Stimulated activated naive CD8-positive, alpha-beta T cell treated with anti-CD3 and anti-CD28 coated beads, Interleukin-15, Interleukin-2, amounts not matched to agents 100 ng/mL and 50 ng/mL, for 24 hours (primary cell): ENCODE measurements around the gene PRR23E.

Experiments
- H3K27ac Mint-ChIP-seq: one replicate; pipeline ENCODE4 v1.8.0; 2021; ENCODE audit warnings: mild to moderate bottlenecking, mixed read lengths
- H3K27me3 Mint-ChIP-seq: one replicate; pipeline ENCODE4 v1.8.0; 2021; ENCODE audit warnings: mixed read lengths
- H3K36me3 Mint-ChIP-seq: one replicate; pipeline ENCODE4 v1.8.0; 2021; ENCODE audit warnings: low read depth, mixed read lengths
- H3K4me1 Mint-ChIP-seq: one replicate; pipeline ENCODE4 v1.8.0; 2021; ENCODE audit warnings: low read depth, mixed read lengths
- H3K4me3 Mint-ChIP-seq: one replicate; pipeline ENCODE4 v1.8.0; 2021; ENCODE audit warnings: mild to moderate bottlenecking, mixed read lengths
- H3K9me3 Mint-ChIP-seq: one replicate; pipeline ENCODE4 v1.8.0; 2021; ENCODE audit warnings: mixed read lengths

The PRR23E gene

DNA sequence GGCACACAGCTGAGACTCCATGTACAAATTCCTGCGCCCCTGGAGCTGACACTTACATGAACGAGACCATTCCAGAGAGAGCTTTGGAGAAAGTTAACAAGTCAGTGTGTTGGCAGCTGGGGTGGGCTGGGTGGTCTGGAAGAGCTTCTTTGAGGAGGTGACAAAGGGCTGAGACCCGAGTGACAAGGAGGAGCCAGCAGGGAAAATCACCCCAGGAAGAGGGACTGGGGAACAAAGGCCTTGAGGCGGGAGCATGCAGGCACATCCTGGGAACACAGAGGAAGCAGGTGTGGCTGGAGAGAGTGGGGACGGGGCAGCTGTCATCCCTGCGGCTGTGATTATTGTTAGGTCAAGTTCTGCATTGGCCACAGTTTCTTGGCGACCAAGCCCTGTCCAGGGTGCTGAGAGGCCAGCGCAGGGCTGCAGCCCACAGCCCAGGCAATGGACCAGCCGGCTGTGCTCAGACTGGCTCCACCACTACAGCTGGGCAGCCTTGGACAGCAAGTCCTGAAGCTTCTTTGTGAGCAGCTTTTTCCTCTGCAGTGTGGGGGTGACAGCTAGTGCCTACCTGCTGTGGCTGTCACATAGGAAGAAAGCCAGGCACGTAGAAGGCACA is 34.2 kb upstream of the PRR23E start:
- no peaks in the 10 kb centered on the region for H3K9me3 Mint-ChIP-seq
- no peak overlapping the region for H3K4me3 Mint-ChIP-seq
- H3K27me3 Mint-ChIP-seq: peaks cover 9% of the 10 kb centered on the region
- no peak overlapping the region for H3K27ac Mint-ChIP-seq
- H3K36me3 Mint-ChIP-seq: no peaks in the 10 kb centered on the region
- H3K4me1 Mint-ChIP-seq: no peaks in the 10 kb centered on the region

DNA sequence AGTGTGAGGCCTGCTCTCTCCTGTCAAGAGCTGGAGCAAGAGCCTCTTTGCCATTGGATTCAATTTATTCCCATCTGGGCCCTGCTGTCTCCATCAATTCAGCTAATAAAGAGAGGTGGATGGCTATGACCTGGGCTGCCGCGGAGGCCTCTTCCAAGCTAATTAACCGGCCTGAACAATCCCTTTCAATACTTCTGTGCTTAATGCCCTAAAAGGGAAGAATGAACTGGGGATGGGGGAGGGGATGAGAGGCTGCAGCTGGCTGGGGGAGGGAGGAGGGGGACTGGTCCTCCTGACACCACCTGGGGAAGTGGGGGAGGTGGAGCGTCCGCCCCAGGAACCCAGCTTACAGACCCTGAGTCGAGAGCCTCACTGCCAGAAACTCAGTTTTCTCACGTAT is 33.4 kb upstream of the PRR23E start:
- H3K4me1 Mint-ChIP-seq: no peaks in the 10 kb centered on the region
- no peak overlapping the region for H3K4me3 Mint-ChIP-seq
- peaks cover 9% of the 10 kb centered on the region for H3K27me3 Mint-ChIP-seq
- no peak overlapping the region for H3K27ac Mint-ChIP-seq
- H3K36me3 Mint-ChIP-seq: no peaks in the 10 kb centered on the region
- no peaks in the 10 kb centered on the region for H3K9me3 Mint-ChIP-seq

DNA sequence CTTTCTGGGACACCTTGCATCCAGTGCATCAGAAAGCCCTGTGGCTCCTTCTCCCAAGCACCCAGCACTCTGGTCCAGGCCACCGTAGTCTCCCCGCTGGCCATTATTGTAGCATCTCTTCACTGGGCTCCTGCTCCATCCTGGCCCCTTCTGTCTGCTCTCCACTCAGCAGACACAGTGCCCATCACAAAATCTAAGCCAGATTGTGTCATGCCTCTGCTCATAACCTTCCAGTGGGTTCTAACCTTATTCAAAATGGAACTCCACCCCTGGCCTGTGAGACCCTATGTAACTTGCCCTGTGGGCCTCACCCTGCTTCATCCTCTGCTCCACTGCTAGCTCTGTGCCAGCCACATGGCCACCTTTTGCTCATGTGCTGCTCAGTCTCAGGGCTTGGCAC is 31.7 kb upstream of the PRR23E start:
- Mint-ChIP-seq H3K4me1 (no peaks in the 10 kb centered on the region), H3K4me3 (no peak overlapping the region), H3K27ac (no peak overlapping the region)

DNA sequence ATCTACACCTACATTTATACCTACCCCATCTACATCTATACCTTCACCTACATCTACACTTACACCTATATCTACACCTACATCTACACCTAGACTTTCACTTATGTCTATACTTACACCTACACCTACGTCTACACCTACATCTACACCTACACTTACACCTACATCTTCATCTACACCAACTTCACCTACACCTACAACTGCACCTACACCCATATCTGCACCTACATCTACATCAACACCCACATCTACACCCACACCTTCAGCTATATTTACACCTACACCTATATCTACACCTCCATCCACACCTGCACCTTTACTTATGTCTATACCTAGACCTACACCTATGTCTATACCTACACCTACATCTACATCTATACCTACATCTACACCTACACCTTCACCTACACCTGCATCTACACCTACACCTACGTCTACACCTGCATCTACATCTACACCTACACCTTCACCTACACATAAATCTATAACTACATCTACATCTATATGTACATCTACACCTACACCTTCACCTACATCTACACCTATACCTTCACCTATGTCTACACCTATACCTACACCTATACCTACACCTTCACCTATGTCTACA is 30.9 kb upstream of the PRR23E start:
- Mint-ChIP-seq H3K4me3 (no peak overlapping the region), H3K4me1 (no peaks in the 10 kb centered on the region), H3K9me3 (no peaks in the 10 kb centered on the region), H3K36me3 (no peaks in the 10 kb centered on the region), H3K27ac (no peak overlapping the region), H3K27me3 (peaks cover 12% of the 10 kb centered on the region)

More for the DNA sequence above, 31.7 kb upstream of the PRR23E start:
- H3K9me3 Mint-ChIP-seq: no peaks in the 10 kb centered on the region
- no peaks in the 10 kb centered on the region for H3K36me3 Mint-ChIP-seq
- H3K27me3 Mint-ChIP-seq: peaks cover 12% of the 10 kb centered on the region

DNA sequence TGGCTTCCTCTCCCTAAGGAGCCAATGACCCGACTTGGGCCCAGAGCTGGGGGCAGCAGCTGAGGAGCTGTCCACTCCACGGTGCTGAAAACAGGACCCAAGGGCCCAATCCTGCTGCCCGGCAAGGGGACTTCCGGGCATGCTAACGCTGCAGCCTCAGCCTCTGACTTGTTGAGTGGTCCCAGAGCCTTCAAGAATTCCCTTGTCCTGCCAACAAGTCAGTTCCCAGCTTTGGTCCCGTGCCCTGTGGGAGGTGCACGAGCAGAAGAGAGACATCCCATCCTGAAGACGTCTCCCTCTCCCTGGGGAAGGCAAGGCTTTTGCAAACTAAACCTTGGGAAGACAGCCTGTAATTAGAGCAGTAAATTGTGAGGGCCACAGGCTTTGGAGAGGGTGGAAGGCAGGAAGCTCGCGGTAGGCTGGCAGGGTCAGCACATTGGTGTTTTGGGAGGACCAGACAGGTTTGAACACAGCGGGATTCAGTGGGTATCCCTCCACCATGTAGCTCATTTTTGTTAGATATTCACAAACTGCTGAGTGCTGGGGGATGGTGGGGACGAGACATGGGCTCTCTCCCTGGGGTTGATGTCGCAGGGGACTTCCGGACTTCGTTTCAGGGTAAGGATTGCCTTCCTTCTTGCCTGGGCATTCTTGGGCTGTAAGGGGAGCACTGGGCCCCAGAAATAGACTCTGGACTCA is 29.8 kb upstream of the PRR23E start:
- Mint-ChIP-seq H3K9me3 (no peaks in the 10 kb centered on the region), H3K27ac (no peak overlapping the region), H3K4me1 (no peaks in the 10 kb centered on the region), H3K4me3 (no peak overlapping the region), H3K27me3 (peaks cover 12% of the 10 kb centered on the region), H3K36me3 (no peaks in the 10 kb centered on the region)

DNA sequence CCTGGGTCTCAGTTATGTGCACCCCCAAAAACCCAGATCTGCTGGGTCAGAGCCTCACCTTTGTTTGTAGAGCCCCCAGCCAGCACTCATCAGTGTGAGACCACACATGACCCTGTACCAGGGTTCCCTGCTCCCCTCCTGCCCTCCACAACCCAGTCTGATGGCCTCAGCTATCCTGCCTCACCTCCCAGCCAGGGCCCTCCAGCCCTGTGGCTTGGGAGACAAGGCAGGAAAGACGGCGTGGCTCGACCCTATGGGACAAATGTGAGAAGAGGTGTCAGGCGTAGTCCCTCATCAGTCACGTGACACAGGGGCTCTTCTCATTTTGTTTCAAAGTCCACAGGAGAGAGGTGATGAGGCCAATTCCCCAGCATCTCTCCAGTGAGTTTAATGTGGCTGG is 28.3 kb upstream of the PRR23E start:
- Mint-ChIP-seq H3K4me1 (no peaks in the 10 kb centered on the region), H3K27ac (no peak overlapping the region), H3K36me3 (no peaks in the 10 kb centered on the region), H3K4me3 (no peak overlapping the region), H3K27me3 (peaks cover 9% of the 10 kb centered on the region), H3K9me3 (no peaks in the 10 kb centered on the region)

DNA sequence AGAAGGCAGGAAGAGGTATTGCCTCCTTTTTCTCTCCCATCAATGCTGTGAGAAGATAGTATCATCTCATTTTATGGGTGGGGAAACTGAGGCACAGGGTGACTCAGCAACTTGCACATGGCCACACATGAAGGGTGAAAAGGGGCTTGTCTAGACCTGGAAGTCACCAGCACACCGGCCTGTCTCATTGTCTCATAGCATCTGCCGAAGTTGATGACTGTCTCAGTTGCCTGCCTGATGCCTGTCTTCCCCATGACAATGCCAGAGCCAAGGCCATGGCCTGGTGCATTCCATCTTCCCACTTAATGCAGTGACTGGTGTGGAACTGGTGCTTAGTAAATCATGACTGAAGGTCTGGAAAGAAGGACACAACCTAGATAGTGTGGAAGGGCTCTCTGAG is 27.9 kb upstream of the PRR23E start:
- Mint-ChIP-seq H3K9me3 (no peaks in the 10 kb centered on the region), H3K4me3 (no peak overlapping the region), H3K27ac (no peak overlapping the region), H3K4me1 (no peaks in the 10 kb centered on the region), H3K36me3 (no peaks in the 10 kb centered on the region), H3K27me3 (peaks cover 13% of the 10 kb centered on the region)

DNA sequence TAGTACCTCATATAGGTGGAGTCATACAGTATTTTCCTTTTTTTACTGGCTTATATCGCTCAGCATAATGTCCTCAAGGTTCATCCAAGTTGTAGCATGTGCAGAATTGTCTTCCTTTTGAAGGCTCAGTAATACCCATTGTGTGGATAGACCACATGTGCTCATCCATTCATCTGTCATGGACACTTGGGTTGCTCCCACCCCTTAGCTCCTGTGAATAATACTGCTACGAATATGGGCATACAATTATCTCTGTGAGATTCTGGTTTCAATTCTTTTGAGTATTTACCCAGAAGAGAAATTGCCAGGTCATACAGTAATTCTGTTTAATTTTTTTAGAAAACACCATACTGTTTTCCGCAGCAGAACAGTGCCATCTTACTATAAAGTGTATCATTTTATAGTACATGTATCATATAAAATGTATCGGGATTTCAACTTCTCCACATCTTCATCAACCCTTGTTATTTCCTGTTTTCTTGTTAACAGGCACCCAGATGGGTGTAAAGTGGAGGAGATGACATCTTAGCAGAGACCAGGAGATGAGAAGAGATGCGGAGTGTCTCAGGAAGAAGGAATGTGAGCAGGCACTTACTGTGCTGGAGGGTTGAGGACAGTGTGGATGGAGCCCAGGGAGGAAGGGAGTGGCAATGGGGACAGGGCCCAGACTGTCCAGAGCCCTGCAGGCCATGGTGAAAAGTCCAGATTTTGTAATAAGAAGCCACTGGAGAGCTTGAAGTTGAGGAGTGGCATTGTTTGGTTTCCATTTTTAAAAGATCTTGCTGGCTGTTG is 27.0 kb upstream of the PRR23E start:
- no peaks in the 10 kb centered on the region for H3K4me1 Mint-ChIP-seq
- H3K4me3 Mint-ChIP-seq: no peak overlapping the region
- H3K27ac Mint-ChIP-seq: no peak overlapping the region
- H3K9me3 Mint-ChIP-seq: no peaks in the 10 kb centered on the region
- H3K27me3 Mint-ChIP-seq: peaks cover 12% of the 10 kb centered on the region
- H3K36me3 Mint-ChIP-seq: no peaks in the 10 kb centered on the region

DNA sequence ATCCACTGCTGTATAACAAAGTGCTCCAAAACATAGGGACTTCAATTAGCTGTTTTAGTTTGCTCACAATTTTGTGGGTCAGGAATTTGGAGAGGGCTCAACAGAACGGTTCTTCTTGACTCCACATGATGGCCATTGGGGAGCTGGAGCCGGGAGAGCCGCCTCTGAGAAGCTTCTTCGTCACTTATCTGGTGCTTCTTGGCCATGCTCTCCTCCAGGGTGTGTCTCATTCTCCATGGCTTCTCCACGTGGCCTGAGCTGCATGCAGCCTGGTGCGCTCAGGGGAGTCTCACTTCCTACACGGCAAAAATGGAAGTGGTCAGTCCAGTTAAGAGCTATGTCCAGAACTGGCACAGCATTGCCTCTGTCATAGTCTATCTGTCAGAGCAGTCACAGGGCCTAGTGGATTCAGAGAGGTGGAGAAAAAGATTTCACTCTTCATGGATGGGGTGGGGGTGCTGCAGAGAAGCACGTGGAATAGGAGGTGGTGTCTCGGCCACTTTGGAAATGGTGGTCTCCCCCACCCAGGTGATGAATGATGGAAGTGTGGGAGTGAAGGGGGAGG is 26.3 kb upstream of the PRR23E start:
- H3K27ac Mint-ChIP-seq: no peak overlapping the region
- H3K9me3 Mint-ChIP-seq: no peaks in the 10 kb centered on the region
- H3K36me3 Mint-ChIP-seq: no peaks in the 10 kb centered on the region
- no peaks in the 10 kb centered on the region for H3K4me1 Mint-ChIP-seq
- H3K4me3 Mint-ChIP-seq: no peak overlapping the region
- H3K27me3 Mint-ChIP-seq: peaks cover 11% of the 10 kb centered on the region

DNA sequence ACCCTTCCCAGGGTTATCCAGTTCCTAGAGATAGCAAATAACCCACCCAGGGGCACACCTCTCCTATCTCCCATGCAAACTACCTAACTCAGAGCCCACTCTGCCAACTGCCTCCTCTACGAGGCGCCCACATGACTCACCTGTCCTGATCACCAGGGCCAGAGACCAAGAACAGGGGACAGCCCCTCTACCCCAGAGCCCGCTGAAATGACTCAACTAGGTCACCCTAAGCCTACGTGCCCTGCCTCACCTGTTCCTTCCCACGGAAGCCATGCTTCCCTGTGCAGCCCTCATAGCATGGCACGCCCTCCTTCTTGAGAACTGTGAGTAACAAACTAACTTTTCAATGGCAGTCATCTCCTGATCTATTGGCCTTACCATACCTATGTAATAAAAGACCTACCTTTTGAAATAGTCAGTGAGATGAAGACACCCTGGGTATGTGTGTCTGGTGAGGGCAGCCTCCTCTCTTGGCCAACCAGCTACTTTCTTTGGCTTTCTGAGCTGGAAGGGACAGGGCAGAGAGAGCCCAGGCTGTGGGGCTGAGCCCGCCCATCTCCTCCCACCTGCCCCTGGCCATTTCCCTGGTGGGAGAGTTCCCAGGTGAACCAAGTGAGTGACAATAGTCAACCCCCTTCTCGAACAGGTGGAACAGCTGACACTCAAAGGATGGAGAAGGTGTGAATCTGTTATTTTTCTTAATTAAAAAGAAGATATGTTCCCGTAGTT is 25.5 kb upstream of the PRR23E start:
- H3K4me1 Mint-ChIP-seq: no peaks in the 10 kb centered on the region
- H3K27ac Mint-ChIP-seq: no peak overlapping the region
- H3K36me3 Mint-ChIP-seq: no peaks in the 10 kb centered on the region
- H3K9me3 Mint-ChIP-seq: no peaks in the 10 kb centered on the region
- H3K4me3 Mint-ChIP-seq: no peak overlapping the region
- H3K27me3 Mint-ChIP-seq: peaks cover 11% of the 10 kb centered on the region

DNA sequence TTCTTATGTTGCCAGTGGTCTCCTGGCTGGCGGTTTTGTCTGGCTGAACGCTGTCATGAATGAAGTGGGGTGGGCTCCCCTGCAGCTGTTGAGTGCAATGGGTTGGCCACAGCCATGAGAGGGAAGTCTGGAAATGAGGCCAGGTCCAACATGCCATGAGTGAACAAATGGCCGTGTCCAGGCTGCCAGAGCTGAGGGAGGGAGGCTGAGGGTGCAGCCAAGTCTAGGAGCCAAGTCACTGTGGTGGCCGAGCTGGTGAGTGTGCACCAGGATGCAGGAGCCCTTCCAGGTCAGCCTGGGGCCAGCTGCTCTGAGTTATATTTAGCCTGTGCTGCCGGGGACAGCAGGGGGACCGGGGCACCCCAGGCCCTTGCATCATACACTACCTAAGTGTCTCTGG is 24.7 kb upstream of the PRR23E start:
- no peaks in the 10 kb centered on the region for H3K4me1 Mint-ChIP-seq
- H3K27ac Mint-ChIP-seq: no peak overlapping the region
- no peaks in the 10 kb centered on the region for H3K9me3 Mint-ChIP-seq
- H3K27me3 Mint-ChIP-seq: peaks cover 11% of the 10 kb centered on the region
- no peaks in the 10 kb centered on the region for H3K36me3 Mint-ChIP-seq
- H3K4me3 Mint-ChIP-seq: no peak overlapping the region

DNA sequence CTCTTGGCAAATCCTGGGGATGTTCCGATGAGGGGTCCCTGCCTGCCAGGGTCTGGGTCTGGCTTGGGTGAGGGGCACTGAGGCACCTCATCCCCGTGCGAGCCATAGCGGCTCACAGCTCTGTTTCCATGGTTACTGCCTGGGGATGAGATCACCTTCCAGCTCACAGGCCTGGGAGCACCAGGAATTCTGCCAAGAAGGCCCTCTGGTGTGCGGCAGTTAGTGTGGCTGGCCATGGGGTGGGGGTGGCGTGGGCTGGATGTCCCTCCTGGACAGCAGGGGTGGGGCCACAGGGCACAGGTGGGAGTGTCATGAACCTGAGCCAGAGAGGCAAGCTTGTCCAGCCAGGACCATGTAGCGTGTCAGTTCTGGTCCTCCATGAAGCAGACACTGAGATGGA is 22.1 kb upstream of the PRR23E start:
- H3K27me3 Mint-ChIP-seq: peaks cover 15% of the 10 kb centered on the region
- H3K27ac Mint-ChIP-seq: no peak overlapping the region
- no peaks in the 10 kb centered on the region for H3K4me1 Mint-ChIP-seq
- no peaks in the 10 kb centered on the region for H3K9me3 Mint-ChIP-seq
- H3K36me3 Mint-ChIP-seq: no peaks in the 10 kb centered on the region
- no peak overlapping the region for H3K4me3 Mint-ChIP-seq

DNA sequence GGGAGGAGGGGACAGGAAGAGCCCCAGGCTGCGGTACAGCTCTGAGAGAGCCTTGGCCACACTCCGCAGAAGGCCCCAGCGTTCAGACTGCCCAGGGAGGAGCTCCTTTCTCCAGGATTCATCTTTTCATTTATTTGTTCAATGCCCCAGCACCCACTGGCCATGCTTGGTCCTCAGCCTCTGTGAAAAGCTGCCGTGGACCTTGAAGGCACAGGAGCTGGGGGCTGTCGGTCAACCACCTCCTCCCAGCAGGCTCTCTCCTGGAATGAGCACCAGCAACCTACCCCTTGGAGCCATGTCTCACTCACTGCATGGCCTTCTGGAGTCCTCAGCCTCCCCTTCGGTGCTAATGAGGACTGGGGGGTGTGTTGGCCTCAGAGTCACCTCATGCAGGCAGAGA is 21.6 kb upstream of the PRR23E start:
- Mint-ChIP-seq H3K27me3 (peaks cover 11% of the 10 kb centered on the region), H3K9me3 (no peaks in the 10 kb centered on the region), H3K4me1 (no peaks in the 10 kb centered on the region), H3K27ac (no peak overlapping the region), H3K36me3 (no peaks in the 10 kb centered on the region), H3K4me3 (no peak overlapping the region)

DNA sequence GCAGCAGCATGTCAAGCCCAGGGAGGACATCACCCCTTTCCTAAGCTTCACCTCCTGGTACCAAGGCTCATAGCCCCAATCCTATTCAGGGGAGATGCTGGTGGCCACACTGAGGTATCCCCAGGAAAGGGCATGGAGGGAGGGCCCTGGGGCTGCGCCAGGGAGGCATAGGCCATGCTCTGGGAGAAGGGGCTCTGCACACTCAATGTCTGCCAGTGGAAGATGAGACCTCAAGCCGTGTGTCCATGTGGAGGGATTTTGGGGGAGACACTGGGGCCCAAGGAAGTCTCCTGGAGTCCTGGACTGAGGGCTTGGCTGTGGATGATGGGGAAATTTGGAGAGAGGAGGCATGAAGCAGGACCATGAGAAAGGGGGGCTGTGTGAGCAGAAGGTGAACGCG is 21.2 kb upstream of the PRR23E start:
- Mint-ChIP-seq H3K9me3 (no peaks in the 10 kb centered on the region), H3K36me3 (no peaks in the 10 kb centered on the region), H3K27ac (no peak overlapping the region), H3K27me3 (peaks cover 11% of the 10 kb centered on the region), H3K4me1 (no peaks in the 10 kb centered on the region), H3K4me3 (no peak overlapping the region)
